ENCODE data around the gene CYP4F22. TPM values are rescaled to one million over a fixed set of nuclear protein-coding genes. Genes with fewer than 3 reads are reported as not detected.
"Not testable (repeated sequence)": the region's sequence is repeated elsewhere in the genome, so short reads cannot be mapped to it uniquely, and the experiment has no call there.

The CYP4F22 gene
- total RNA-seq, 2 donors from 2014 or later = 0.58 to 0.73 TPM

DNA sequence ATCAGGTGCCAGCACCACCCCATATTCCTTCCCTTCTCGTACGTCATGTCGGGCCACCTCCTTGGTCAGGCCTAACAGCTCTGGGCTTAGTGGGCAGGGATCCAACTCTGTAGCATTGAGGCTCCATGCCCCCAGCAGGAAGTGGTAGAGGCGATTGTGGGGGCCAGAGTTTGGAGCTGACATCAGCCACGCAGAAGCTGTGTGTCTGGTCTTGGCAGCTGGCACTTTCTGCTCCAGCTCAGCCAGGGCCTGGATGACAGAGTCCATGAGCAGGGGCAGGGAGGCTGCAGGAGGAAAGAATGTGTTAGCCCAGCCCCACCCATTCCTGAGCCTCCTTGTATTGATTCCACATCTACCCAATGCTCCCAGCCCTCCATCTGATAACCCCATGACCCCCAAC is 32.0 kb upstream of the CYP4F22 start:
- no peak for ATAC-seq (replicated peaks)
- H3K27me3 Mint-ChIP-seq = no peaks in the 10 kb centered on the region

DNA sequence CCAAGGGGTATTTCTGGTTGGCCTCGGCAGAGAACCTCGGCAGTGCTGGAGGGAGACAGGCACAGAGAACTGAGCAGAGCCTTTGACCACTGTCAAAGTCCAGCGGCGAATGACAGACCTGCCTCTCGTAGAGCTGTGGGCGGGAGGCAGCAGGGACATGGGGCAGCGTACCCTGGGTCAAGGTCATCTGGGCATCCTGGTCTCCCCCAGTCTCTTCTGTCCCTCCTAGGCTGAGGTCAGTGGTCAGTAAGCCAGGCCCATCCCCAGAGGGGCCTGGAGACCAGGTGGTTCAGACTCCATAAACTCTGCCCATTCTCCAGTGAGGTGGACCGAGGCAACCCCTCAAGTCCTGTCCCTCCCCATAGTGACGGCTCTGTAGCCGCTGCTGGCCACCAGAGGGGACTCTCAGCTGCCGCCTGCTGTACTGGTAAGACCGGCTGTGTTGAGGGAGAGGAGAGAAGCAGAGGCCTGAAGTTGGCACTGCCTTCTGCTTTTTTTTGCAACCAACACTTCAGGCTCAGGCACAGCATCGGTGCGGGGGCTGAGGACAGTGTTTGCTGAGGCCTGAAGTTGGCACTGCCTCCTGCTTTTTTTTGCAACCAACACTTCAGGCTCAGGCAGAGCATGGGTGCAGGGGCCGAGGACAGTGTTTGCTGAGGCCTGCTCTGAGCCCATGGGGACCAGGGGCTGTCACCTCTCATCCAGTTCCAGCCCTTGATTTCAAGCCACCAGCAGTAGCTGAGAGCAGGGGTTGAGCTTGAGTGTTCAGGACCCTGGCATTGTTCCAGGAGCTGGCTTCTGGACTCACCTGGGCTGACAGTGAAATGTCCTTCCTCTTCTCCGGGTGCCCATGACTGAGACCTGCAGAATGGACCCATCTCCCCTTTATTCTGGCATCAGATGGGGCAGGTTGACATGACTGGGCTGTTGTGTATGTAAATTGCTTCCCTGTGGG is 28.7 kb upstream of the CYP4F22 start, which contains the start of gene PGLYRP2:
PGLYRP2 (minus strand) TSS at position 111 of the 955 bp plus-strand sequence. CDS start 130 bp downstream, outside the sequence.
- H3K9me3 Mint-ChIP-seq = no peaks in the 10 kb centered on the region
- H3K4me3 Mint-ChIP-seq = no peak within 1 kb of the TSS
- H3K4me1 Mint-ChIP-seq = peaks cover 10% of the 10 kb centered on the region
- no peaks in the 10 kb centered on the region for H3K27me3 Mint-ChIP-seq
- H3K27ac Mint-ChIP-seq = peak within 1 kb of the TSS; percentile 67
- ATAC-seq (replicated peaks) = no peak
- H3K36me3 Mint-ChIP-seq (ENCODE audit: low read depth) = no peaks in the 10 kb centered on the region

More for the DNA sequence above, 32.0 kb upstream of the CYP4F22 start:
- H3K27ac Mint-ChIP-seq = no peak overlapping the region
- H3K4me1 Mint-ChIP-seq = peaks cover 10% of the 10 kb centered on the region
- H3K36me3 Mint-ChIP-seq (ENCODE audit: low read depth) = no peaks in the 10 kb centered on the region
- H3K9me3 Mint-ChIP-seq = no peaks in the 10 kb centered on the region
- H3K4me3 Mint-ChIP-seq = no peak overlapping the region

DNA sequence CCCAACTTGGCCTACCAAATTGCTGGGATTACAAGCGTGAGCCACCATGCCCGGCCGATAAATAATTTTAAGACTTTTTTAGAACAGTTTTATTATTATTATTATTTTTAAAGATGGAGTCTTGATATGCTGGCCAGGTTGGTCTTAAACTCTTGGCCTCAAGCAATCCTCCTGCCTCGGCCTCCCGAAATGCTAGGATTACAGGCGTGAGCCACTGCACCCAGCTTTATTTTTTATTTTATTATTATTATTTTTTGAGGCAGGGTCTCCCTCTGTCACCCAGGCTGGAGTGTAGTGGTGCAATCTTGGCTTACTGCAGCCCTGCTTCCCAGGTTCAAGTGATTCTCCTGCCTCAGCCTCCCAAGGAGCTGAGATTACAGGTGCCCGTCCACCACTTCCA is 27.3 kb upstream of the CYP4F22 start:
- not testable (repeated sequence) for H3K4me3 Mint-ChIP-seq; H3K36me3 Mint-ChIP-seq (ENCODE audit: low read depth); H3K27me3 Mint-ChIP-seq; H3K9me3 Mint-ChIP-seq; ATAC-seq (replicated peaks); H3K4me1 Mint-ChIP-seq; H3K27ac Mint-ChIP-seq

DNA sequence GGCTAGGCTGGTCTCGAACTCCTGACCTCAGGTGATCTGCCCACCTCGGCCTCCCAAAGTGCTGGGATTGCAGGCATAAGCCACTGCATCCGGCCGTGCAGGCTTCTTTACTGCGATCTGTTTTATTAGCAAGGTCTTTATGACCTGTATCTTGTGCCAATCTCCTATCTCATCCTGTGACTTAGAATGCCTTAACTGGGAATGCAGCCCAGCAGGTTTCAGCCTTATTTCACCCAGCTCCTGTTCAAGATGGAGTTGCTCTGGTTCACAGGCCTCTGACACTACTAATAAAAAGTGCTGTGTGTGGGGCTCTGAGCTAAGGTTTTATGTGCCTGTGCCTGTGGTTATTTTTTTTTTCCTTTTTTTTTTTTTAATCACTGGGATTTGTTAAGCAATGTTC is 22.6 kb upstream of the CYP4F22 start:
- not testable (repeated sequence) for H3K27ac Mint-ChIP-seq; H3K27me3 Mint-ChIP-seq; ATAC-seq (replicated peaks); H3K36me3 Mint-ChIP-seq (ENCODE audit: low read depth); H3K4me3 Mint-ChIP-seq; H3K9me3 Mint-ChIP-seq
- peaks cover 13% of the 10 kb centered on the region for H3K4me1 Mint-ChIP-seq

DNA sequence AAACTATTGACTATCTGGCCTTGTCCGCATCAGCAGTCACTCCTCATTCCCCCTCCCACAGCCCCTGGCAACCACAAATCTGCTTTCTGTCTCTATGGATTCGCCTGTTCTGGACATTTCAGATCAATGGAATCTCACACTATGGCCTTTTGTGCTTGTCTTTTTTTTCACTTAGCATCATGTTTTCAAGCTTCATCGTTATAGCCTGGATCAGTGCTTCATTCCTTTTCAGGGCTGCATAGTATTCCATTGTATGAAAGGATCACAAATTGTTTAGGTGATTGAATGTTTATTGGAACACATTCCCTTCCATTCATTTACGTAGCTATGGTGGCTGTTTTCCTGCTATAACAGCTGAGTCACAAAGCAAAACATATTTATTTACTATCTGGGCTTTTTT is 21.3 kb upstream of the CYP4F22 start:
- H3K27me3 Mint-ChIP-seq = no peaks in the 10 kb centered on the region

DNA sequence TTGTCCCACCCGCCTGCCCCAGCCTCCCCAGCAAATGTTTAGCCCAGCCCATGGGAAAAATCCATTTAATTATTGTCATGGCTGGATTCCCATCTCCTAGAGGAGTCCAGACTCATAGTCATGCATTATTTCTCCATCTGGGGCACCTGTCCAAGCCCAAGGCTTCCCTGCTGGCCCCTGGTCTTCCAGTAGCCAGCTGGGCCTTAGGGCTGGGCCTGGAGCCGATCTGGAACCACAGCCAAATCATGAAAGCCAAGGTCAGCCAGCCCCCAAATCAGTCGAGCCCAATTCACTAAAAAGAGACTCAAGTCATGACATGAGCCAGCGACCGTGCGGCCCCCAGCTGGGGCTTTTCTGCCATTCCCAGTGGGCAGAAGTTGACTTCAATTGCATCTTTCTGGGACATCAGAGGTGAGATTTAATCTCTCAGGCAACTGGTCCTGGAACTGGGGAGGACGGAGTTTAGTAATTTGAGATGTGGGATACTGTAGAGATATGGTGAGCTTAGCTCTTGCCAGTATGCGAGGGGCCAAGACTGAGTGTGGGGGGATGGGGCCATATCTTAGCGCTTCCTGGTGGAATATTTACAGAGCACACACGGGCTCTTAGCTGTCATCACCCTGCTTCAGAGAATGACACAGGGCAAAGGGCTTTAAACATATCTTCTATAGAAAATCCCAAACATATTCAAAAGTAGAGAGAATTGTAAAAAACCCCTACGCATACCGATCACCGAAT is 19.7 kb upstream of the CYP4F22 start:
- Mint-ChIP-seq H3K36me3 (ENCODE audit: low read depth) (no peaks in the 10 kb centered on the region), H3K4me3 (no peak overlapping the region), H3K27ac (no peak overlapping the region), H3K9me3 (no peaks in the 10 kb centered on the region), H3K4me1 (peaks cover 5% of the 10 kb centered on the region), H3K27me3 (no peaks in the 10 kb centered on the region)
- ATAC-seq (replicated peaks) = no peak

More for the DNA sequence above, 21.3 kb upstream of the CYP4F22 start:
- no peak for ATAC-seq (replicated peaks)
- H3K36me3 Mint-ChIP-seq (ENCODE audit: low read depth) = no peaks in the 10 kb centered on the region
- no peak overlapping the region for H3K27ac Mint-ChIP-seq
- H3K4me1 Mint-ChIP-seq = peaks cover 13% of the 10 kb centered on the region
- no peak overlapping the region for H3K4me3 Mint-ChIP-seq
- no peaks in the 10 kb centered on the region for H3K9me3 Mint-ChIP-seq

DNA sequence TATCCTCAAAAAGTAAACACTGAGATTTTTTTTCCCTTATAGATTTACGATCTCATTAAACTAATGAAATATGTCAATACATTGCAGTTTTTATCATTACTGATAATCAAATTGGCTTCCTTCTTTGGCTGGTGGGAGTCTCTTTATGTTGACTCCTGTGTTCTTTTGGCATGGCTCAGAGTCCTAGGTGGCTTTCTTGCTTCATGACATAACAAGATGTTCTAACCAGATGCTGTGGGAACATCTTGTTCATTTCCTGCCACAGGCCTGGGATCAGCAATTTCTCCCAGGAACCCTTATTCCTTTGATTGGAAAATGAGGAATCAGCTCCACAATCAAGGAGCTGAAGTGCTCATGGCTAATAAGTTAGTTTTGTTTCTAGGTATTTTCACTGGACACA is 13.2 kb upstream of the CYP4F22 start:
- no peaks in the 10 kb centered on the region for H3K36me3 Mint-ChIP-seq (ENCODE audit: low read depth)
- no peak overlapping the region for H3K27ac Mint-ChIP-seq
- no peak for ATAC-seq (replicated peaks)
- H3K27me3 Mint-ChIP-seq = no peaks in the 10 kb centered on the region
- H3K9me3 Mint-ChIP-seq = no peaks in the 10 kb centered on the region
- H3K4me3 Mint-ChIP-seq = no peak overlapping the region
- H3K4me1 Mint-ChIP-seq = peaks cover 9% of the 10 kb centered on the region

DNA sequence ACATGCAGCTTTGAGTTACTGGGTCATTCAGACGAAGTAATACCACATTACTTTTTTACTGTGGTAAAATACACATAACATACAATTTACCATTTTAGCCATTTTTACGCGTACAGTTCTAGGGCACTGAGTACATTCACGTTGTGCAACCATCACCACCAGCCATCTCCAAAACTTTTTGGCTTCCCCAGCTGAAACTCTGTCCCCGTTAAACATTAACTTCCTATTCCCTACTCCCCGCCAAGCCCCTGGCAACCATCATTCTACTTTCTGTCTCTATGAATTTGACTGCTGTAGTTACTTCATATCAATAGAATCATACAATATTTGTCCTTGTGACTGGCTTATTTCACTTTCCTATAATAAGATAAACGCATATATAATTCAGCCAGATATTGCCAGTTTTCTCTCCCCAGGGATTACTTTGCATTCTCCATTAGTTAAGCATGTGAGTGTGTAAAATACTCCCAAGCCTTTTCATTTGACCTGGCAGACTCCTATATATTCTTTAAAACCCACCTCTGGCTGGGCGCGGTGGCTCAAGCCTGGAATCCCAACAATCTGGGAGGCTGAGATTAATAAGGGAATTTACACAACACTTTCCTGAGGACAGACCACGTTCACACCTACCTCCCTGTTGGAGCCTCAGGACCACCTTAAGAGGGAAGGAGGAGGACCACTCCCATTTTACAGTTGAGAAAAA is 10.0 kb upstream of the CYP4F22 start:
- Mint-ChIP-seq H3K27me3 (no peaks in the 10 kb centered on the region), H3K4me3 (no peak overlapping the region), H3K9me3 (no peaks in the 10 kb centered on the region), H3K36me3 (ENCODE audit: low read depth) (no peaks in the 10 kb centered on the region), H3K27ac (no peak overlapping the region), H3K4me1 (peaks cover 13% of the 10 kb centered on the region)
- no peak for ATAC-seq (replicated peaks)

DNA sequence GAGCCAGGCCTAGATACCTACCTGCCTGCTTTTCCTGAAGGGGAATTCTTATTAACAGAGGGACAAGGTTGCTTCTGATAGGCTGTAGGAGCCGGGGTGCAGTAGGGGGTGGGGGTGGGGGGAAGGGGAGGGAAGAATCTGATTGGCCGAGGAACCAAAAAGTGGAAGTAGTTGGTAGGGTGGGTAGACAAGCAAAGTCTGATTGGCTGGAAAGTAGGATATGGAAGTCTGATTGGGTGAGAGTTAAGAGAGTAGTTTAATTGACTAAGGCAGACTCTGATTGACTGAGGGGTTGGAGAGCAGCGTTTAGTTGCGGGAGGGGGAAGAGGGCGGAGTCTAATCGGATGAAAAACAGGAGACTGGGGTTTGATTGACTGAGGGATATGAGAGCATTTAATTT is 9.4 kb upstream of the CYP4F22 start:
- ATAC-seq (replicated peaks) = peak; percentile 78
- Mint-ChIP-seq H3K4me1 (peaks cover 13% of the 10 kb centered on the region), H3K4me3 (peak overlapping the region; percentile 15), H3K9me3 (no peaks in the 10 kb centered on the region), H3K27me3 (no peaks in the 10 kb centered on the region), H3K27ac (no peak overlapping the region), H3K36me3 (ENCODE audit: low read depth) (no peaks in the 10 kb centered on the region)

DNA sequence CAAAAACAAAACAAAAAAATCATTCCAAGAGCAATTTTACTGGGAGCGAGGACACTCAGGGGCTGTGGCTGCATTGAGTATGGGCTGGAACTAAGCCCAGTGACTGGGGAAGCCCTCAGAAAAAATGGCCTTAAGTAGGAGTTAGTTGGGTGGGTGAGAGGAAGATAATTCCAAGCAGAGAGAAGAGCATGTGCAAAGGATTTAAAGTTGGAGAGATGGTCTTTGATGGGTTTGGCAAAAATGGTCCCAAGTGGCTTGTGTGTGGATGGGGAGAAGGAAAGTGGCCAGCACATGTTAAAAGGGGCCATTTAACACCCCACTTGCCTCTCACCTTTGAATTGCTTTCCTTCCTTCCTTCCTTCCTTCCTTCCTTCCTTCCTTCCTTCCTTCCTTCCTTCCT is 6.7 kb upstream of the CYP4F22 start:
- no peaks in the 10 kb centered on the region for H3K27me3 Mint-ChIP-seq
- H3K36me3 Mint-ChIP-seq (ENCODE audit: low read depth) = no peaks in the 10 kb centered on the region
- H3K9me3 Mint-ChIP-seq = no peaks in the 10 kb centered on the region

DNA sequence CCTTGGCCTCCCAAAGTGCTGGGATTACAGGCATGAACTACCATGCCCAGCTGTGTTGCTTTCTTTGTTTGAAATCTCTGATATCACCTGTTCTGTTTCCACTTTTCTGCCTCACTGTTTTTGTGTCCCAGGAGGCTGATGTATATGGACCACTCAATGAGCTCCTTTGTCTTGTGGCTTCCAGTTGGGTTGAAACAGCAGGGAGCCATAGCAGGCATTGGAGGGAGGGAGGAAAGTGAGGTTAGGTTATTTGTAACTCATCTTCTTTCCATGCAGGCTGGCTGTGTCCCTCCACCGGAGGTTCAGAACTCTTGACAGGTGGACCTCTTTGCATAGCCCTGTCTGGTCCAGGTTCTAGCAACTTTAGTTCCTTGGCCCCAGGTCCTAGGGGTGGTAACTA is 6.1 kb upstream of the CYP4F22 start:
- Mint-ChIP-seq H3K36me3 (ENCODE audit: low read depth) (no peaks in the 10 kb centered on the region), H3K9me3 (no peaks in the 10 kb centered on the region), H3K27ac (no peak overlapping the region), H3K4me3 (no peak overlapping the region), H3K27me3 (no peaks in the 10 kb centered on the region), H3K4me1 (peaks cover 17% of the 10 kb centered on the region)
- ATAC-seq (replicated peaks) = no peak

More for the DNA sequence above, 6.7 kb upstream of the CYP4F22 start:
- no peak for ATAC-seq (replicated peaks)
- Mint-ChIP-seq H3K4me3 (no peak overlapping the region), H3K4me1 (peaks cover 17% of the 10 kb centered on the region), H3K27ac (no peak overlapping the region)

DNA sequence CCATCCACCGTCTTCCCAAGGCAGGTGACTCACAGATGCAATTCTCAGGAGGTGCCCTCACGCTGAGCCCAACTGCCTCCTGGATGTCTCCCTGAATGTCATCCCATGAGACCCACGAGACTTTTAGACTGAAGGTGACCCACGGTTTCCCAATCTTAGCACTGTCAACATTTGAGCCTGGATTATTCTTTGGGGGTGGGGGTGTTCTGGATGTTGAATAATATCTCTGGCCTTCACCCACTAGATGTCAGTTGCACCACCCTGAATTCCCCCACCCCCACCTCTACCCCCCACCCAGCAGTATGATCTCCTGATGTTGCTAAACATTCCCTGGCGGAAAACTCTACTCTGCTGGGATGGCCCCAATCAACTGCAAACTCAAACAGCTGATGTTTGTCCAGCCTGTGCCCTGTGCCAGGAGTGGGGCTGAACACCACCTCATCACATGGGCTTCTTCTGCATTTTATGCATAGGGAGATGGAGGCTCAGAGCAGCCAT is 2.2 kb upstream of the CYP4F22 start:
- Mint-ChIP-seq H3K4me1 (peaks cover 11% of the 10 kb centered on the region), H3K9me3 (no peaks in the 10 kb centered on the region), H3K36me3 (ENCODE audit: low read depth) (no peaks in the 10 kb centered on the region), H3K27ac (no peak overlapping the region), H3K27me3 (peaks cover 7% of the 10 kb centered on the region), H3K4me3 (no peak overlapping the region)
- ATAC-seq (replicated peaks) = no peak

DNA sequence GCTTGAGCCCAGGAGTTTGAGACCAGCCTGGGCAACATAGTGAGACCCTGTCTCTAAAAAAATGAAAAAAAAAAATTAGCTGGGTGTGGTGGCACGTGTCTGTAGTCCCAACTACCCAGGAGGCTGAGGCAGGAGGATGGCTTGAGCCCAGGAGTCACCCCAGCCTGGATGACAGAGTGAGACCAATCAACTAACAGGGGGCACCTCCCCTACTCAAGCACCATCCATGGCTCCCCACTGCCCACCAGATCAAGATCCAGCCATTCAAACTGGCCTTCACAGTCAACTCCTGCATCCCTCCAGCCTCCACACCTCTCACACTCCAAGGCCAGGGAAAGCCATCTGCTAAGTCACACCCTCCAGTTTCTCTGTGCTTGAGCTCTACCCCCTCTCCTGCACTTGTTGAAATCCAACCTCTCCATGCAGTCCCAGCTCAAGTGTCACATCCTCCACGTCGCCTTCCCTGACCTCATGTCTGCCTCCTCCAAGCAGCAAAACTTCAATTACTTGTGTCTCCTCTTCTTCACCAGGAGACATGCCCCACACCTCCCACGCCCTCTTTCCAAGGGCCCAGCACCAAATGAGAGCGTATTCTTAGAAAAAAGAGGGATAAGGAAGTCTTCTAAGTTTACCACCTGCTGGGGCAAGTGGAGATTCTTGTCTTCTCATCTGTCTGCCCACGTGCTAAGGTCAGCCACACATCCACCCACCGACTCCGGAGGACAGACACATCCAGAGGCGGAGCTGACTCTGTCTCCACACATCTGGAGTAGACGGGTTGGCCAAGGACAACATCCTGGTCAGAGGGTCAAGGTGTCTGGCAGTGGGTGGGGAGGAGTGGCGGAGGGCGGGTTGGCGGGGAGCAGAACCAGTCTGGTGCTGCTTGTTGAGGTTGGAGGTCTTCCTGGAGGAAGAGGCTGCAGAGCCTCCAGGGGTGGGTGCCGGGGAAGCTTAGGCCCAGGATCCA is 974 bp upstream of the CYP4F22 start:
- Mint-ChIP-seq H3K4me3 (peak overlapping the region; percentile 81), H3K4me1 (peaks cover 11% of the 10 kb centered on the region), H3K9me3 (no peaks in the 10 kb centered on the region), H3K36me3 (ENCODE audit: low read depth) (no peaks in the 10 kb centered on the region), H3K27me3 (peaks cover 7% of the 10 kb centered on the region), H3K27ac (no peak overlapping the region)
- no peak for ATAC-seq (replicated peaks)

Data from activated T-helper 17 cell treated with anti-CD3 and anti-CD28 coated beads, Interleukin-2, amount 50 U/mL, for 72 hours (primary cell).